HUES64 (cell line): ENCODE measurements around the gene CACNA1S.

Experiments
- H3K27ac ChIP-seq: 2 replicates; pipeline ENCODE4 v1.7.0; 2013; ENCODE audit warnings: low read depth, low read length, inconsistent platforms
- H3K27me3 ChIP-seq: 2 replicates; pipeline ENCODE4 v1.6.1; 2013; ENCODE audit warnings: mild to moderate bottlenecking, low read length; ENCODE audit not compliant: insufficient read depth
- H3K36me3 ChIP-seq: 2 replicates; pipeline ENCODE4 v1.6.1; 2013; ENCODE audit warnings: mild to moderate bottlenecking, low read length; ENCODE audit not compliant: insufficient read depth
- H3K4me1 ChIP-seq: 2 replicates; pipeline ENCODE4 v1.6.1; 2013; ENCODE audit warnings: mild to moderate bottlenecking, low read length, moderate library complexity; ENCODE audit not compliant: insufficient read depth
- H3K4me3 ChIP-seq: 2 replicates; pipeline ENCODE4 v1.5.1; 2013; ENCODE audit warnings: mild to moderate bottlenecking, low read length, moderate library complexity
- H3K9ac ChIP-seq: 2 replicates; pipeline ENCODE4 v1.6.1; 2013; ENCODE audit warnings: mild to moderate bottlenecking, low read depth, low read length
- H3K9me3 ChIP-seq: 2 replicates; pipeline ENCODE4 v1.6.1; 2013; ENCODE audit warnings: low read depth, low read length; ENCODE audit not compliant: insufficient read depth
- WGBS: fragments of 150-250, 120-280 bp; methylation state at CpG from one replicate; pipeline ENCODE4 v1.1.7; 2013; ENCODE audit warnings: missing lambda C conversion rate; 5-methylcytosine and 5-hydroxymethylcytosine counted together

CACNA1S gene

DNA sequence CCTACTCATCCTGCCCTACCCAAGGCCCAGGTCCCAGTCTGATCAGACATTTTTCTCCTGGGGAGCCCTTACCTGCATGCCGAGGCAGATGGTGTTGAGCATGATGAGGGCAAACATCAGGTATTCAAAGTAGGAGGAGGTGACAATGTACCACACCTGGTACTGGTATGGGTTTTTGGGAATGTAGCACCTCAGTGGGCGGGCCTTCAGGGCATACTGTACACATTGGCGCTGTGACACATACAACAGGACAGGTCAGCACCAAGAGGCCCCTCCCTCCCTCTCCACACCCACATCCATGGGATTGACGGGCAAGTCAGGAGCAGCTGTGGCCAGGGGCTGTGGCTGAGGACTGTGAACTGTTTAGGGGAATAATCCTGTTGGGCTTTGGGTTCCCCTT is 51.6 kb downstream of the CACNA1S start:
- 93% methylated on average over 4 of the region's 4 CpGs for WGBS
- peaks cover 13% of the 10 kb centered on the region for H3K4me1 ChIP-seq
- H3K9me3 ChIP-seq = no peaks in the 10 kb centered on the region
- H3K27me3 ChIP-seq = no peaks in the 10 kb centered on the region
- no peak overlapping the region for H3K4me3 ChIP-seq
- H3K9ac ChIP-seq = no peak overlapping the region
- H3K36me3 ChIP-seq = no peaks in the 10 kb centered on the region
- no peak overlapping the region for H3K27ac ChIP-seq

DNA sequence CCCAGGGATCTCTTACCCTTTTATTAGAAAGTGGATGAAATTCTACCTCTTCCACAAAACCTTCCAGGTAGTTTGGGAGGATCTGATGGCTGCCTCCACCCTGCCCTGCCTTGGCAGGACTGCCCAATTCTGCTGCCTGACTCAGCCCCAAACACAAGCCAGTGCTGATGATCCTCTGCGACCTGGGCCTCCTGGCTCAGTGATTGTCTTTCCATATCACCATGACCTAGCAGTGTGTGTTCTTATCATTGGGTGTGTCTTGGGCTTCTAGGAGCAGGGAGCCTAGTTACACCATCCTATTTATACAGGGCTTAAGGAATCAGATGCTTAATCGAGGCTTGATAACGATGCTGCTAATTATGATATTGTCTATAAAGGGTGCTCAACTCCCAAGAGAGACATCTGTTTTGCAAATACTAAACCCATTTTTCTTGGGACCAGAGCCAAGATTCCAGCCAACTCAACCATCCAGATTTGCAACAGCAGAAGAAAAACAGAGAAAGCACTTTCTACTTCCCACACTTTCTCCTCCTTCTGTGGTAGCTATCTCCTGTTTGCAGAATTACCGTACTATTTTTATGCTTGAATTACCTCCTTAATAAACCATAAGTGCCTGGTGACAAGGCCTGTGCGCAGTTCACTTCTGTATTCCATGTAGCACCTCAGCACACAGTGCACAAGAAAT is 52.2 kb downstream of the CACNA1S start:
- H3K27me3 ChIP-seq = no peaks in the 10 kb centered on the region
- 93% methylated on average over 3 of the region's 5 CpGs for WGBS
- no peak overlapping the region for H3K9ac ChIP-seq
- no peaks in the 10 kb centered on the region for H3K36me3 ChIP-seq
- H3K4me3 ChIP-seq = no peak overlapping the region
- no peaks in the 10 kb centered on the region for H3K9me3 ChIP-seq
- H3K4me1 ChIP-seq = peaks cover 13% of the 10 kb centered on the region
- no peak overlapping the region for H3K27ac ChIP-seq

DNA sequence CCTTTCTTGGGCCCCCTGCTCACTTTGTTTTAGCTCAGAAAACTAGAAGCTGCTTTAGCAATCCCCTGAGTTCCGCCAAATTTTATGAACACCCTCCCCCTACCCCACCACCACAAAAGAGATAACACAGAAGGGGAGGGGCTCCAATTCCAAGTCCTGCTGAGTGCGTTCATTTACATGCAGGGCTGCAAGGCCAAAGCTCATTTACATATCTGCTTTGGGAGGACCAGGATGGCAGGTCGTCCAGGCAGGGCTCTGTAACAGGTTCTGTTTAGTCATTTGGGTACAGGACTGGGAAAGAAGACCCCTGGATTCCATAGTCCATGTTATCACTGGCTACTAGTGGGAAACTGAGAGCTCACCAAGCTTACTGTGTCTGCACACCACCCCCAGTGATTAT is 52.8 kb downstream of the CACNA1S start:
- WGBS = 16% methylated on average over 3 of the region's 3 CpGs
- Histone ChIP-seq H3K27me3 (no peaks in the 10 kb centered on the region), H3K27ac (no peak overlapping the region), H3K9ac (no peak overlapping the region), H3K9me3 (no peaks in the 10 kb centered on the region), H3K36me3 (no peaks in the 10 kb centered on the region), H3K4me3 (no peak overlapping the region), H3K4me1 (peaks cover 13% of the 10 kb centered on the region)

DNA sequence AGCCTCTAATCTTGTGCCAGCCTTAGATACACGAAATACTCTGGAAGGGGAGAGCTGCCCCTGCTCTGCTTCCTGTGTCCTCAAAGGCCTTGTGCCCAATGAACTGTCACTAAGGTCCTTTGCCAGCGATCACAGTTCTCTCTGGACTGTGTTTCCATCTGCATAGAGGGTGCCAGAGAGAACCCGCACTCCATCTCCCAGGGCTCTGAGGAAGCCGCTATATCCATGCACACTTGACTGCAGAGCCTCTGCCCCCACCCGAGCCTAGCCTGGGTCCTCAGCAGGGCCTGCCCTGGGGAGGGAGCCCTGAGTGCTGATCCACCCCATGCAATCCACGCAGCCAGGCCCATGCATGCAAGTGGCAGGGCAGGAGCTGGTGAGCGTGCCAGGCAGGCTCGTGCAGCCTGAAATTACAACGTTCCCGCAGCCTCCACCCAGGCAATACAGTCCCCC is 58.1 kb downstream of the CACNA1S start:
- 84% methylated on average over 10 of the region's 10 CpGs for WGBS
- no peak overlapping the region for H3K27ac ChIP-seq
- H3K36me3 ChIP-seq = no peaks in the 10 kb centered on the region
- H3K4me1 ChIP-seq = no peaks in the 10 kb centered on the region; the same call in 1 of the 2 replicates
- no peak overlapping the region for H3K4me3 ChIP-seq
- no peak overlapping the region for H3K9ac ChIP-seq
- no peaks in the 10 kb centered on the region for H3K9me3 ChIP-seq
- no peaks in the 10 kb centered on the region for H3K27me3 ChIP-seq

DNA sequence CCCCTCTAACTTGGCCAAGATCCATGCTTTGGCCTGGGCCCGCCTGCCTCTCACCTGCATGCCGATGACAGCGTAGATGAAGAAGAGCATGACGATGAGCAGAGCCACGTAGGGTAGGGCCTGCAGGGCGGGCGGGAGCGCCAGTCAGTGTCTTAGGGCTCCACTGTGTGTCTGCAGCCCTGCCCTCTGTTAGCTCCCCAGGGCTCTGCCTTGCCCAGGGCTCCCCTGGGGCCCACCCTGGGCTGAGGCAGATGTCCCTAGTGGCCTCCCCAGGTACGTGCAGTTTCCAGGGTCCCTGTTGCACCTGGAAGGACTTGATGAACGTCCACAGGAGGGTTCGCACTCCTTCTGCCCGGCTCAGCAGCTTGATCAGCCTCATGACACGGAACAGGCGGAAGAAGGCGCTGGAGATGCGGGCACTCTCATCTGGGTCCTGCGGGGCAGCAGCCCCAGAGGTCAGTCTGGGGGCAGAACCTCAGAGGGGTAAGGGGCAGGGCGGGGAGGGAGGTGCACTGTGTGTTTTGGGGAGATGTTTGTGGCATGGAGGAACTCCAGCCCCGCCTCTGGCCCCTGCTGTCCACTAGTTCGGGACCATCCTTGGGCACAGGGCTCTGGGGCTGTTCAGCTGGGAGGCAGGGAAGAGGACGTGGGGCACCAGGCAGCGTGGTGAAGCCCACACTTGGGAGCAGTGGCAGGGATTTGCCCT is 58.9 kb downstream of the CACNA1S start:
- Histone ChIP-seq H3K27me3 (no peaks in the 10 kb centered on the region), H3K9me3 (no peaks in the 10 kb centered on the region), H3K36me3 (no peaks in the 10 kb centered on the region), H3K9ac (no peak overlapping the region), H3K4me3 (no peak overlapping the region), H3K4me1 (no peaks in the 10 kb centered on the region), H3K27ac (no peak overlapping the region)
- WGBS = 91% methylated on average over 22 of the region's 22 CpGs

DNA sequence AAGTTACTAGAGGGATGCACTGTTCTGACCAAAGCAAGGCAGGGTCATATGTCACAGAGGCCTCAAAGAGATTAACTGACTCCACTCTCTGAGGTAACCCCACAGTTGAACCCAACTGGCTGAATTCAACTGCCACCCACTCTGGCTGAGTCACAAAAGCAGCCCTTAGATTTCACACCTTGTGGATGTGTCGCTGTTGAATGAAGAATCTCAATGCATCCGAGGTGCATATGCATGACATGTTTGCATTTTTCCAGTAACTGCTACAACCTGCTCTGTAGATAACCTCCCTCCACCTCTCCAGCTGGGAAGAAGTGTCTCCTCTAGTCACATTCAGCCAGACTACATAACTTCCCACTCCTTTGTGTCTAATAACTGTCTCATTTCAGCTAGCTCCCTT is 60.8 kb downstream of the CACNA1S start:
- no peak overlapping the region for H3K4me3 ChIP-seq
- H3K36me3 ChIP-seq = no peaks in the 10 kb centered on the region
- no peaks in the 10 kb centered on the region for H3K4me1 ChIP-seq
- no peak overlapping the region for H3K9ac ChIP-seq
- no peaks in the 10 kb centered on the region for H3K27me3 ChIP-seq
- no peaks in the 10 kb centered on the region for H3K9me3 ChIP-seq
- no peak overlapping the region for H3K27ac ChIP-seq
- WGBS = 64% methylated on average over 2 of the region's 2 CpGs

DNA sequence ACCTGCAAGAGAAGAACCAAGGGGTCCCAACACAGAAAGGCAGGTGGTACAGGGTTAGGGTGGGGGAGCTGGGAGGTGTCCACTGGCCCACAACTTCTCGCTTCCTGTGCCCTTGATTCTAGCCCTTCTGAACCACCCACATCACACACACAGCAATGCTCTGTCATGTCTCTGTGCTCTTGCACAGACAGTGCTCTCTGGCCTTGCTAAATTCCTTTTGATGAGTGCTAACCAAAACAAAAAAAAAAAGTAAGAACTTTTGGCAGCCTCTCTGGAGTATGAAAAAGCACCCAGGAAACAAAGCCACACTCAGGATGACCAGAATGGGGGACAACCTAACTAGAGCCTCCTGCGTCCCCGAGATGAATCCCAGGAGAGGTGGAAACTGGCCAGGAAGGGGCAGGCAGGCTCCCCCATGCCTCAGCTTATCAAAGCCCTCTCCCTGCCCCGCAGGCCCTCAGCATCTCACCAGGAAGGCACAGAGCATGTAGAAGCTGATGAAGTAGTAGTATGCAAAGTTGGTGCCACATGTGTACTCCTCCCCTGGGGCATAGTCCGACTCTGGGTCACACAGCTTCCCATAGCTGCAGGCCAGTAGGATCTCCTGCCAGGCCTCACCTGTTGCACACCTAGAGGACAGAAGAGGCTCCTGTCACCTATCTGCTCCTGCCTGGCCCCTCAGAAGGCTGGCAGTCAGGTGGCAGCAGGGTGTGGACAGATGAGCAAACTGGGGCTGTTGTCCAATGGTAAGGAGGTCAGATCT is 61.5 kb downstream of the CACNA1S start:
- H3K36me3 ChIP-seq = no peaks in the 10 kb centered on the region
- H3K27ac ChIP-seq = no peak overlapping the region
- no peak overlapping the region for H3K9ac ChIP-seq
- WGBS = 92% methylated on average over 5 of the region's 5 CpGs
- no peaks in the 10 kb centered on the region for H3K4me1 ChIP-seq
- no peaks in the 10 kb centered on the region for H3K9me3 ChIP-seq
- no peak overlapping the region for H3K4me3 ChIP-seq
- H3K27me3 ChIP-seq = no peaks in the 10 kb centered on the region

DNA sequence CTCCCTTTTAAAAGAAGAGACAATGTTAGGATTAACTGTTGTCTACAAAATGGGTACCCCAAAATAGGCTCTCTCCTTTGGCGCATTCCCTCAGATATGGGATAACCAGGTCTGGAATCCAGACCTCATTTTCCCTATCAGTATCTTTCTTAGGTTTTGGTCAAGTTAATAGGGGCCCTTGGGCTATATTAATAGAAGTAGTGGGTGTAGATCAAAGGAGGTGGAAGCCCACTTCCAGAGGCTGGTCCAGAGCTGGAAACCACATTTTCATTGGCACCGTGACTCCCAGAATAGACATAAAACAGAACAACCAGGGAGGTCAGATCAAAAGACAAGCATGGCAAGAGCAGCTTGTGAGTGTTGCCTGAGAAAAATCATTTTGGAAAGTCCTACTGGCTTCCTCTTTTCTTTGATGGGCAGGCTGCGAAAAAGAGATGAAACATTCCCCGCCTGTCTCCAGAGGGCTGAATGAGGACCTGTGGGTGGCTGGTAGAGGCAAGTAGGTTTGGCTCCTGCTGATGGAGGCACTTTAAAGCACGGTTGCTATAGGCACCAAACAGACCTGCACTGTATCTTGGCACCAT is 62.9 kb downstream of the CACNA1S start:
- no peaks in the 10 kb centered on the region for H3K4me1 ChIP-seq
- H3K4me3 ChIP-seq = no peak overlapping the region
- no peaks in the 10 kb centered on the region for H3K27me3 ChIP-seq
- no peaks in the 10 kb centered on the region for H3K9me3 ChIP-seq
- no peaks in the 10 kb centered on the region for H3K36me3 ChIP-seq
- WGBS = 91% methylated on average over 4 of the region's 5 CpGs
- H3K9ac ChIP-seq = no peak overlapping the region
- H3K27ac ChIP-seq = no peak overlapping the region

DNA sequence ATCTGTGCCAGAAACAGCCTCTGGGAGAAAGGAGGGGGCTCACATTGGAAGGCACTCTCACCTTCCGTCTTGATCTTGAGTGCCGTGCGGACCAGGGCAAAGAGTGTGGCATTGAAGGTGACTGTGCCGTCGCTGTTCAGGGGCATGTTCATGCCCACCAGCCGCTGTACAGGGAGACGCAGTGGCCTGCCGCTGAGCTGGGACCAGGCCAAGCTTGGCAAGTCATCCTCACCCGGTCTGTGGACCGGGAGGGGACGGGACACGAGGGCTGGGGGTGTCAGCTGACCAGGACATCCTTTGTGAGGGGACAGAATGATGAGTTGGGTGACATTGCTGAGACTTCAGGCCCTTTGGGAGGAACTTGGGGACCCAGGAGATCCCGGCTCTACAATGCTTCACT is 63.7 kb downstream of the CACNA1S start:
- no peak overlapping the region for H3K9ac ChIP-seq
- no peaks in the 10 kb centered on the region for H3K4me1 ChIP-seq
- no peaks in the 10 kb centered on the region for H3K9me3 ChIP-seq
- H3K27ac ChIP-seq = no peak overlapping the region
- H3K27me3 ChIP-seq = no peaks in the 10 kb centered on the region
- H3K4me3 ChIP-seq = no peak overlapping the region
- 94% methylated on average over 13 of the region's 13 CpGs for WGBS
- H3K36me3 ChIP-seq = no peaks in the 10 kb centered on the region

DNA sequence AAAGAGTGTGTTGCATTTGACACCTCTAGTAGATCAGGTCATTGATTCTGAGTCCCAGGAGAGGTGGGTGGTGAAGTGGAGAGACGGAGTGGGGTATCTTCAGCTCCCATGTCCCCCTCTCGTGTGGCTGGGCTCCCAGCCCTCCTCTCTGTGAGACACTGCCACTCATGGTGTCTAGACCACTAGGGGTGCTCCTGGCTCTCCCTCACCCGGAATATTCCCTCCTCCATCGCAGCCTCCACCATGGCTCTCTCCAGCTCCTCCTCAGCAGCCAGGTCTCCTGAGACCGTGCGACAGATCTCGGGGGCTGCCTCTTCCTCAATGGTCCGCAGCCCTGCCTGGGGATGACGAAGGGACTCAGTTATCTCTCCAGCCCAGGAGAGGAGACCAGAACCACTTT is 68.1 kb downstream of the CACNA1S start:
- Histone ChIP-seq H3K4me3 (no peak overlapping the region), H3K27me3 (no peaks in the 10 kb centered on the region), H3K27ac (no peak overlapping the region), H3K9ac (no peak overlapping the region), H3K4me1 (no peaks in the 10 kb centered on the region), H3K9me3 (no peaks in the 10 kb centered on the region), H3K36me3 (no peaks in the 10 kb centered on the region)
- WGBS = 86% methylated on average over 9 of the region's 9 CpGs
